Heart left ventricle (tissue), 16 donors: ENCODE results near the gene HOXD8. TPM values are rescaled to one million over a fixed set of nuclear protein-coding genes. Genes with fewer than 3 reads are reported as not detected.

Experiments
- ATAC-seq, 4 donors: fragments of 200-7000 bp; cut with Tn5 transposase; one replicate each; pipeline ENCODE4 v1.9.1; 2020 to 2022; ENCODE audit warnings: moderate library complexity in 4 of 4, mild to moderate bottlenecking in 3 of 4, moderate number of reproducible peaks in 1 of 4
- DNase-seq, 5 donors: peaks; one replicate each; pipeline ENCODE4 v3.0.0-alpha.2; 2020
- H3K27ac ChIP-seq, 12 donors: fragments of 200-600 bp; sonication (generic) in 4 of 12; one replicate each; pipeline versions ENCODE4 v1.5.0 to v1.8.0; 2016 to 2022; ENCODE audit warnings: mild to moderate bottlenecking in 2 of 12
- H3K27me3 ChIP-seq, 9 donors: fragments of 200-600 bp; sonication (generic) in 2 of 9; one replicate each; pipeline versions ENCODE4 v1.5.1 to v1.8.0; 2016 to 2022; ENCODE audit warnings: mild to moderate bottlenecking in 3 of 9
- H3K36me3 ChIP-seq, 9 donors: fragments of 200-600 bp; sonication (generic) in 2 of 9; one replicate each; pipeline versions ENCODE4 v1.5.0 to v1.8.0; 2018 to 2022; ENCODE audit warnings: mild to moderate bottlenecking in 2 of 9
- H3K4me1 ChIP-seq, 12 donors: fragments of 200-600 bp; sonication (generic) in 4 of 12; one replicate each; pipeline versions ENCODE4 v1.5.0 to v1.8.0; 2016 to 2022; ENCODE audit warnings: mild to moderate bottlenecking in 3 of 12
- H3K4me3 ChIP-seq, 12 donors: fragments of 200-600 bp; sonication (generic) in 4 of 12; one replicate each; pipeline versions ENCODE4 v1.5.0 to v1.8.0; 2017 to 2022; ENCODE audit warnings: mild to moderate bottlenecking in 9 of 12, moderate library complexity in 4 of 12
- H3K9me3 ChIP-seq, 12 donors: fragments of 200-600 bp; sonication (generic) in 4 of 12; one replicate each; pipeline versions ENCODE4 v1.5.0 to v1.8.0; 2016 to 2022; ENCODE audit warnings: mild to moderate bottlenecking in 1 of 12
- POLR2A ChIP-seq, 2 donors: fragments of 450-650 bp; IDR thresholded peaks; one replicate each; pipeline ENCODE4 v1.6.1; 2017; ENCODE audit warnings: antibody characterized with exemption in 2 of 2, mild to moderate bottlenecking in 2 of 2, moderate library complexity in 2 of 2
- WGBS, 4 donors: extraction: QIAGEN DNeasy Blood & Tissue Kit in 2 of 4; methylation state at CpG; one replicate each; pipeline versions ENCODE4 v1.1.5 to v1.1.7; 2013 to 2018; 5-methylcytosine and 5-hydroxymethylcytosine counted together
- intact Hi-C, 10 donors: fragments of 100-400 bp; cut with DNase I; formaldehyde crosslinking; loops; one replicate each; pipeline versions ENCODE4 v1.11.1 to v1.14.2; 2022
- polyA plus RNA-seq, 2 donors: library from polyadenylated mRNA; stranded (reverse); fragments of 200-250 nt; gene quantifications; one replicate each; pipeline ENCODE4 v1.2.3, GENCODE V29; 2013
- total RNA-seq, 9 donors: library from RNA; depleted of rRNA in 2 of 9; stranded (reverse); fragments of >200 nt in 2 of 9; fragmentation: NEBNext Ultra II Directional in 3 of 9; extraction: Animal tissue kit (Norgen Biotek cat#: 25700) in 3 of 9; gene quantifications; one replicate each; pipeline versions ENCODE4 v1.1.0 to v1.2.4, GENCODE V29; 2016 to 2023
- TF ChIP-seq, protein P1 (sequence below), 12 donors: fragments of 200-600 bp; sonication (generic) in 4 of 12; IDR thresholded peaks; one replicate each; pipeline versions ENCODE4 v1.5.0 to v1.8.0; 2018 to 2022; ENCODE audit warnings: antibody characterized with exemption in 12 of 12, mild to moderate bottlenecking in 5 of 12
- donor health status: ischemic (EF 13 %, LVEDD 7.1; RV severe dilation, severe dysfunction).
- donor health status: healthy with polysubstance abuse.
- donor health status: DM: no; HTN: yes; CAD: no.
- donor health status: DM: no; HTN: no; CAD: no.
- donor health status: ischemic (EF 25% LVEDD 6.9; RV normal size, moderate dysfunction).
- donor health status: ischemic (EF 25% LVEDD 5.7; RV mildly dilated, moderate dysfunction).
- donor health status: healthy.
- donor health status: DM: yes; HTN: yes; CAD: no.
- donor health status: ischemic (EF 35%, LVEDD 5.7; RV mildly dilated, moderate dysfunction).
- donor health status: nonischemic (EF 11% LVEDD 7.7; RV severe dilation, severe dysfunction).
- donor health status: DM: yes; HTN: yes; CAD: no.
- donor health status: PGD.
- donor health status: ischemic (EF 29% LVEDD 5.4; RV normal size, mild dysfunction).
- donor health status: nonischemic (EF 23%, LVEDD 6.1; RV moderate dilation, normal function).

Gene HOXD8
- total and polyA plus RNA-seq, 11 donors, result 0.21 to 1.8 (median 0.53) TPM

DNA sequence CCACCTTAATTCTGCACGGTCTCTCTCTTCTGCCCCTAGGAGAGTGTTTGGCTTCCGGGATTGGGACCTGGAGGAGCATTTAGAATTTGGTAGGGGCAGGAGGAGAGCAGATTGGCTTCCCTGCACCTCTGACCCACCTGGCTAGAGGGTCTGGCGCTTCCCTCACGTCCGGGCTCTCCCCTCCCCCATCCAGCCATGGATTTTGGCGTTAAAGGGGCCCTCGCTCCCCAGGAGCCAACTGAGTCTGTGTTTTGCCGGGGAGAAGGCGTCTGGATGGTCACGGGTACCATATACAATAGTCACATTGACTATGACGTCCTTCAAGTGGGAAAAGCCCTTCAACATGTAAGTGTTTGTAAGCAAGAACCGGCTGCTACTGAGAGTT is 34.2 kb downstream of the HOXD8 start:
- Histone ChIP-seq H3K27ac (no peak overlapping the region), H3K4me3 (no peak overlapping the region), H3K36me3 (no peaks in the 10 kb centered on the region), H3K4me1 (peaks cover 0 to 28% (median 11%) of the 10 kb centered on the region in 12 donors), H3K9me3 (no peaks in the 10 kb centered on the region), H3K27me3 (peaks cover 50 to 100% (median 93%) of the 10 kb centered on the region in 9 donors)
- TF ChIP-seq, protein P1, sequence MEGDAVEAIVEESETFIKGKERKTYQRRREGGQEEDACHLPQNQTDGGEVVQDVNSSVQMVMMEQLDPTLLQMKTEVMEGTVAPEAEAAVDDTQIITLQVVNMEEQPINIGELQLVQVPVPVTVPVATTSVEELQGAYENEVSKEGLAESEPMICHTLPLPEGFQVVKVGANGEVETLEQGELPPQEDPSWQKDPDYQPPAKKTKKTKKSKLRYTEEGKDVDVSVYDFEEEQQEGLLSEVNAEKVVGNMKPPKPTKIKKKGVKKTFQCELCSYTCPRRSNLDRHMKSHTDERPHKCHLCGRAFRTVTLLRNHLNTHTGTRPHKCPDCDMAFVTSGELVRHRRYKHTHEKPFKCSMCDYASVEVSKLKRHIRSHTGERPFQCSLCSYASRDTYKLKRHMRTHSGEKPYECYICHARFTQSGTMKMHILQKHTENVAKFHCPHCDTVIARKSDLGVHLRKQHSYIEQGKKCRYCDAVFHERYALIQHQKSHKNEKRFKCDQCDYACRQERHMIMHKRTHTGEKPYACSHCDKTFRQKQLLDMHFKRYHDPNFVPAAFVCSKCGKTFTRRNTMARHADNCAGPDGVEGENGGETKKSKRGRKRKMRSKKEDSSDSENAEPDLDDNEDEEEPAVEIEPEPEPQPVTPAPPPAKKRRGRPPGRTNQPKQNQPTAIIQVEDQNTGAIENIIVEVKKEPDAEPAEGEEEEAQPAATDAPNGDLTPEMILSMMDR (IDR thresholded peaks at IDR 0.05), result no peak
- no peak for TF ChIP-seq POLR2A (IDR thresholded peaks at IDR 0.05)
- DNase-seq (no peak), ATAC-seq (no peak)
- 6 to 37% (median 22%) methylated on average over 12 of the region's 12 CpGs for WGBS, 4 donors
- intact Hi-C loops, result no loop called here

DNA sequence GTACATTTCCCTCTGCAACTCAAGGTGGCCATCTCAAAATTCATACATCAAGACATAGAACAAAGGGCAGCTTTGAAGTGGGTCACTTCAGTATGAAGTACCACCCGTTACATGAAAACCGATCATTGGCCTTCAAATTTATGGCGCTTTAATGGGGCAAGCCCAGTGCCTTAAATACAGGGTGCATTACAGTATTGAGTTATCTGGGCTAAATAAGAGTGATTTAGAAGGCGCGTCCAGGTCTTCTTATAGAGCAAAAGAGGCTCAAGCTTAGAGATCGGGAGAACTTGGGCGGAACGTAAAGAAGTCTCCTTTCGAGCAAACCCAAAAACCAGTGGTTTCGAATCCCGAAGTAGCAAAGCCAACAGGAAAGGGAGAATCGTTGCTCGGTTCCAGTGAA is 34.7 kb downstream of the HOXD8 start:
- WGBS, 4 donors, result 10 to 34% (median 27%) methylated on average over 13 of the region's 13 CpGs

DNA sequence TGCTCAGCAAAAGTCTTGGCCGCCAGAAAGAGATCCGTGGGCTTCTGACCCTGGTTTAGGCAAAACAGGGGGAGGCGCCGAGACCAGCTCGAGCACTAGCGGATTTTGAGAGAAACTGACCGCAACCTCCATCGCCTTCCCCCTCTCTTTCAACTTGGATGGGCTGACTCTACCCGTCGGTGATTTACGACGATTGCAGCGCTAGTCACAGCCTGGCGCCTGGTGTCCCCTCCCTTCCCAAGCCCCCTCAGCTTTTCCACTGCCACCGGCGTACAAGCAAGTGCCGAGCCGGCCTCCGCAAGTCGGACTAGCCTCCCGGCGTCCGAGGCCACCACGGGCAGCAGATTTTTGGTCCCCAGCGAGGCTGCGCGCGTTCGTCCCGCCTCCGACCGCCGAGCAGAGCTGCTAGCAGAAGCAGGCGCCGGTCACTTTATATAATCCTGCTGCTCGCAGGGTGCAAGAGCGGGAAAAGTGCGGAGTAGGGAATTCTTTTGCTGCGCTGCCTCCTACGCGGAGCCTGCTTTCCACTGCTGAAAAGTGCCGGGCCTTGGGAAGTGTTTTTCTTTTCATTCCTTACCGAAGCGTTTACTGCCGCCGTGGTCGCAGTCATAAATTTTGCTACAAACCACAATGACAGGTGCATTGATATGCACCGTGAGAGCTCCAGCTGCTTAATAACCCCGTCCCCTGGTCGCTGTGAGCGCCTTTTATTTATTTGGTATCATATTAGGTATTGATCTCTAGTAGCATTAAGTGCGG is 35.3 kb downstream of the HOXD8 start:
- H3K27ac ChIP-seq, result no peak overlapping the region
- WGBS, 4 donors, result 5 to 32% (median 19%) methylated on average over 47 to 52 of the region's 52 CpGs
- H3K27me3 ChIP-seq, result peaks cover 47 to 100% (median 93%) of the 10 kb centered on the region in 9 donors
- peaks cover 0 to 20% (median 6%) of the 10 kb centered on the region in 12 donors for H3K4me1 ChIP-seq
- H3K36me3 ChIP-seq, result no peaks in the 10 kb centered on the region
- TF ChIP-seq, protein P1 (IDR thresholded peaks at IDR 0.05), result no peak
- no peak for TF ChIP-seq POLR2A (IDR thresholded peaks at IDR 0.05)
- H3K4me3 ChIP-seq, result no peak overlapping the region
- ATAC-seq (no peak), DNase-seq (no peak)
- H3K9me3 ChIP-seq, result no peaks in the 10 kb centered on the region
- intact Hi-C loops, result no loop called here

More for the DNA sequence above, 34.7 kb downstream of the HOXD8 start:
- H3K36me3 ChIP-seq, result no peaks in the 10 kb centered on the region
- H3K27ac ChIP-seq, result no peak overlapping the region
- peaks cover 46 to 100% (median 93%) of the 10 kb centered on the region in 9 donors for H3K27me3 ChIP-seq
- intact Hi-C loops, result no loop called here
- TF ChIP-seq, protein P1 (IDR thresholded peaks at IDR 0.05), result no peak
- no peak for TF ChIP-seq POLR2A (IDR thresholded peaks at IDR 0.05)
- H3K9me3 ChIP-seq, result no peaks in the 10 kb centered on the region
- peaks cover 0 to 26% (median 10%) of the 10 kb centered on the region in 12 donors for H3K4me1 ChIP-seq
- no peak overlapping the region for H3K4me3 ChIP-seq
- DNase-seq, result no peak
- ATAC-seq, result no peak

DNA sequence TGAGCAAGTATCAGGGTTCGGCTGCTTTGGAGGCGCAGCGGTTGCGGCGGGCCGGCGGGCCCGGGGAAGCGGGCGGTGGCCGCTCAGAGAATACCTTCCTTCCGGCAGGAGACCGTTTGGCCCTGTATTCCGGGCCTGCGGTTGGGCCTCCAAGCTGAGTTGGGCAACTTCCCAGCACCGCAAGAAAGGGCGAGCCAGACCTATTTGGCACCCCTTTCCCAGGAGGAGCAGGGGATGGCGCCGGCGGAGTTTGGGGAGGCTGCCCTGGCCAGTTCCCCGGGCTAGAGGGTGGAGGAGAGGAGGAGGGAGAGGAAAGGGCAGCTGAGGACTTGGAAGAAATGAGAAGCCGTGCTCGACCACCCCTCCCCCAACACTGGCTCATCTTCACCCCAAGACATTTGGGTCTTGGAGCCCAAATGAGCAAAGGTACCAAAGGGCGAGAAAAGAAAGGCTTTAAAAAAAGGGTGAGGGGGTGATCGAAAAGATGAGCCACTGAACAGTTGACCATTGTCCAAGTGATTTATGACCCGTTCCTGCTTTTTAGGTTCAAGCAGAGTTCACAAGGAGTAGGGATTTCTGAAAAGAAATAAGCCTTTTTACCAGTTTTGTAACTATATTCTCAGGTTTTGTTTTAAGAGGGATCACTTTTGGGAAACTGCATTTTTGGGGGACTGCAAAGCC is 36.0 kb downstream of the HOXD8 start:
- Histone ChIP-seq H3K36me3 (no peaks in the 10 kb centered on the region), H3K27ac (no peak overlapping the region), H3K4me1 (peaks cover 0 to 12% (median 1%) of the 10 kb centered on the region in 12 donors), H3K27me3 (peaks cover 40 to 100% (median 93%) of the 10 kb centered on the region in 9 donors), H3K4me3 (no peak overlapping the region), H3K9me3 (no peaks in the 10 kb centered on the region)
- DNase-seq (no peak), ATAC-seq (no peak)
- 7 to 32% (median 24%) methylated on average over 26 of the region's 26 CpGs for WGBS, 4 donors
- TF ChIP-seq, protein P1 (IDR thresholded peaks at IDR 0.05), result no peak
- no peak for TF ChIP-seq POLR2A (IDR thresholded peaks at IDR 0.05)
- intact Hi-C loops, result no loop called here
